H9 (cell line): ENCODE results near the gene GRID1. TPM values are rescaled to one million over a fixed set of nuclear protein-coding genes. Genes with fewer than 3 reads are reported as not detected.

ENCODE experiments used
- DNase-seq: peaks from one replicate; pipeline ENCODE4 v3.0.0-alpha.2; 2017
- H2AFZ ChIP-seq: one replicate; pipeline ENCODE4 v1.6.1; 2013; ENCODE audit warnings: mild to moderate bottlenecking, low read length, control low read depth, moderate library complexity
- H2AK5ac ChIP-seq: 2 replicates; pipeline ENCODE4 v1.6.1; 2013; ENCODE audit warnings: low read length, control low read depth, mixed read lengths; ENCODE audit not compliant: insufficient read length
- H2BK120ac ChIP-seq: one replicate; pipeline ENCODE4 v1.6.1; 2013; ENCODE audit warnings: low read depth, mild to moderate bottlenecking, low read length, control low read depth, inconsistent platforms; ENCODE audit not compliant: poor library complexity, severe bottlenecking
- H2BK12ac ChIP-seq: 2 replicates; pipeline ENCODE4 v1.6.1; 2013; ENCODE audit warnings: low read length, control low read depth, mixed read lengths, low read depth; ENCODE audit not compliant: insufficient read length
- H2BK15ac ChIP-seq: 2 replicates; pipeline ENCODE4 v1.6.1; 2013; ENCODE audit warnings: low read depth, low read length, control low read depth
- H2BK20ac ChIP-seq: one replicate; pipeline ENCODE4 v1.6.1; 2013; ENCODE audit warnings: low read depth, mild to moderate bottlenecking, low read length, control low read depth, inconsistent platforms; ENCODE audit not compliant: poor library complexity, severe bottlenecking
- H2BK5ac ChIP-seq: 2 replicates; pipeline ENCODE4 v1.6.1; 2013; ENCODE audit warnings: low read length, control low read depth, mixed read lengths; ENCODE audit not compliant: insufficient read length
- H3K14ac ChIP-seq: 2 replicates; pipeline ENCODE4 v1.6.1; 2013; ENCODE audit warnings: low read length, control low read depth; ENCODE audit not compliant: insufficient read depth
- H3K18ac ChIP-seq: 2 replicates; pipeline ENCODE4 v1.6.1; 2013; ENCODE audit warnings: low read depth, mild to moderate bottlenecking, mixed read lengths, low read length, control low read depth; ENCODE audit not compliant: insufficient read length
- H3K23ac ChIP-seq: 2 replicates; pipeline ENCODE4 v1.6.1; 2013; ENCODE audit warnings: low read length, control low read depth, mixed read lengths, low read depth; ENCODE audit not compliant: insufficient read length
- H3K23me2 ChIP-seq: 2 replicates; pipeline ENCODE4 v1.6.1; 2013; ENCODE audit warnings: low read depth, mild to moderate bottlenecking, mixed read lengths, low read length, control low read depth; ENCODE audit not compliant: insufficient read length, poor library complexity, severe bottlenecking
- H3K27ac ChIP-seq: 2 replicates; pipeline ENCODE4 v1.5.1; 2013; ENCODE audit warnings: low read length, control low read depth, mixed read lengths, low read depth; ENCODE audit not compliant: insufficient read length
- H3K27me3 ChIP-seq: 2 replicates; pipeline ENCODE4 v1.6.1; 2013; ENCODE audit warnings: low read length, control low read depth, inconsistent platforms; ENCODE audit not compliant: insufficient read depth
- H3K4ac ChIP-seq: 2 replicates; pipeline ENCODE4 v1.6.1; 2013; ENCODE audit warnings: low read depth, mild to moderate bottlenecking, control low read depth, inconsistent platforms, low read length, moderate library complexity
- H3K4me1 ChIP-seq: 2 replicates; pipeline ENCODE4 v1.6.1; 2013; ENCODE audit warnings: low read length, control low read depth, inconsistent platforms; ENCODE audit not compliant: insufficient read depth
- H3K4me2 ChIP-seq: 2 replicates; pipeline ENCODE4 v1.6.1; 2013; ENCODE audit warnings: low read length, control low read depth, mixed read lengths; ENCODE audit not compliant: insufficient read length, insufficient read depth
- H3K56ac ChIP-seq: 2 replicates; pipeline ENCODE4 v1.6.1; 2013; ENCODE audit warnings: low read depth, mild to moderate bottlenecking, mixed read lengths, low read length, control low read depth; ENCODE audit not compliant: insufficient read length
- H3K79me1 ChIP-seq: 2 replicates; pipeline ENCODE4 v1.6.1; 2013; ENCODE audit warnings: low read depth, mild to moderate bottlenecking, moderate library complexity, low read length, control low read depth, inconsistent platforms; ENCODE audit not compliant: insufficient read depth, poor library complexity, severe bottlenecking
- H3K79me2 ChIP-seq: 2 replicates; pipeline ENCODE4 v1.6.1; 2013; ENCODE audit warnings: low read length, control low read depth, inconsistent platforms; ENCODE audit not compliant: insufficient read depth
- H3K9ac ChIP-seq: 2 replicates; pipeline ENCODE4 v1.6.1; 2013; ENCODE audit warnings: low read length, control low read depth, mixed read lengths; ENCODE audit not compliant: insufficient read length; ENCODE audit errors: extremely low read depth
- H3K9me3 ChIP-seq: one replicate; pipeline ENCODE4 v1.6.1; 2013; ENCODE audit warnings: low read depth, low read length, inconsistent platforms; ENCODE audit not compliant: control insufficient read depth
- H3T11ph ChIP-seq: one replicate; pipeline ENCODE4 v1.6.1; 2013; ENCODE audit warnings: mild to moderate bottlenecking, low read length, control low read depth, inconsistent platforms
- H4K20me1 ChIP-seq: one replicate; pipeline ENCODE4 v1.6.1; 2013; ENCODE audit not compliant: control insufficient read depth, insufficient read length, insufficient read depth
- H4K5ac ChIP-seq: 2 replicates; pipeline ENCODE4 v1.6.1; 2013; ENCODE audit warnings: low read depth, mild to moderate bottlenecking, mixed read lengths, low read length, control low read depth; ENCODE audit not compliant: insufficient read length
- H4K8ac ChIP-seq: replicated peaks from 2 replicates; pipeline ENCODE4 v1.6.1; 2013; ENCODE audit warnings: low read length, control low read depth, mixed read lengths, low read depth; ENCODE audit not compliant: insufficient read length
- H4K91ac ChIP-seq: 2 replicates; pipeline ENCODE4 v1.6.1; 2013; ENCODE audit warnings: low read depth, mild to moderate bottlenecking, moderate library complexity, mixed read lengths, low read length, control low read depth; ENCODE audit not compliant: insufficient read length
- H3K27ac Mint-ChIP-seq, 3 experiments: 2 replicates in 2 of 3; 3 replicates in 1 of 3; pipeline ENCODE4 v1.8.0; 2020 to 2021; ENCODE audit warnings: mixed read lengths in 3 of 3, mild to moderate bottlenecking in 1 of 3, moderate library complexity in 1 of 3
- H3K27me3 Mint-ChIP-seq: 2 replicates; pipeline ENCODE4 v1.8.0; 2021; ENCODE audit warnings: low read depth, mild to moderate bottlenecking, moderate library complexity, mixed read lengths
- H3K36me3 Mint-ChIP-seq, 3 experiments: 2 replicates in 2 of 3; 3 replicates in 1 of 3; pipeline ENCODE4 v1.8.0; 2020 to 2021; ENCODE audit warnings: low read depth in 3 of 3, mixed read lengths in 3 of 3; ENCODE audit not compliant: insufficient read depth in 1 of 3
- H3K4me1 Mint-ChIP-seq, 2 experiments: 2 replicates each; pipeline ENCODE4 v1.8.0; 2020; ENCODE audit warnings: mixed read lengths in 2 of 2
- H3K4me3 Mint-ChIP-seq, 2 experiments: 2 replicates in 1 of 2; 3 replicates in 1 of 2; pipeline ENCODE4 v1.8.0; 2020 to 2021; ENCODE audit warnings: mild to moderate bottlenecking in 2 of 2, mixed read lengths in 2 of 2, moderate library complexity in 1 of 2
- H3K9me3 Mint-ChIP-seq, 2 experiments: 2 replicates in 1 of 2; 3 replicates in 1 of 2; pipeline ENCODE4 v1.8.0; 2020; ENCODE audit warnings: mild to moderate bottlenecking in 2 of 2, mixed read lengths in 2 of 2, moderate library complexity in 1 of 2
- CTCF ChIP-seq: fragments of 200-600 bp; sonication (generic); conservative IDR thresholded peaks from 3 replicates; pipeline ENCODE4 v1.8.0; 2021; ENCODE audit warnings: antibody characterized with exemption, mild to moderate bottlenecking
- whole genome bisulfite sequencing: extraction: QIAGEN DNeasy Blood & Tissue Kit; methylation state at CpG from one replicate; pipeline ENCODE4 v1.1.7; 2013; ENCODE audit warnings: missing lambda C conversion rate, low lambda C conversion rate, mixed read lengths; ENCODE audit not compliant: insufficient read length; ENCODE audit errors: extremely low coverage; 5-methylcytosine and 5-hydroxymethylcytosine counted together
- total RNA-seq: library from RNA; stranded (reverse); gene quantifications from 2 replicates; pipeline ENCODE4 v1.2.1, GENCODE V29; 2021

Gene GRID1
- total RNA-seq, 1 experiment from 2014 or later: 0.35 TPM

- Histone ChIP-seq H3K9me3 (no peaks in the 10 kb centered on the region), H3K79me1 (no peaks in the 10 kb centered on the region), H4K20me1 (no peaks in the 10 kb centered on the region), H3K79me2 (no peaks in the 10 kb centered on the region), H4K91ac (no peak overlapping the region), H2BK5ac (no peak overlapping the region), H4K8ac (no peak overlapping the region), H3K23me2 (no peaks in the 10 kb centered on the region), H3K4ac (no peak overlapping the region), H3K18ac (no peak overlapping the region), H2BK12ac (no peak overlapping the region), H3K14ac (no peak overlapping the region), H3T11ph (no peak overlapping the region), H3K27ac (no peak overlapping the region), H2BK20ac (no peak overlapping the region), H3K9ac (no peak overlapping the region), H3K4me2 (no peak overlapping the region), H2BK15ac (no peak overlapping the region), H2AK5ac (no peak overlapping the region), H3K4me1 (no peaks in the 10 kb centered on the region), H3K27me3 (no peaks in the 10 kb centered on the region; the same call in 1 of the 2 replicates), H2AFZ (no peak overlapping the region), H2BK120ac (no peak overlapping the region), H3K23ac (no peak overlapping the region), H4K5ac (no peak overlapping the region), H3K56ac (no peak overlapping the region)
- H3K36me3 Mint-ChIP-seq: peaks cover 6 to 15% (median 9%) of the 10 kb centered on the region in 3 experiments; a peak in 6 of 7 replicates
- H3K27me3 Mint-ChIP-seq: peaks cover 7% of the 10 kb centered on the region
- peaks cover 7 to 13% of the 10 kb centered on the region in 2 experiments; a peak in 4 of 5 replicates for H3K9me3 Mint-ChIP-seq
- TF ChIP-seq CTCF: no peak
- H3K4me1 Mint-ChIP-seq: no peaks in the 10 kb centered on the region
- no peak overlapping the region for H3K4me3 Mint-ChIP-seq
- no peak overlapping the region for H3K27ac Mint-ChIP-seq
- no CpG with 5 or more reads among the region's 4 CpGs for WGBS
- no peak for DNase-seq
Observed at GRCh38 chr10:85674851-85675250, 691.7 kb downstream of the GRID1 start.
